Right atrium auricular region (tissue), 2 donors: Measurements from ENCODE around the gene MYH15. TPM values are rescaled to one million over a fixed set of nuclear protein-coding genes. Genes with fewer than 3 reads are reported as not detected.

Experiments used
- DNase-seq: peaks from one replicate; pipeline ENCODE4 v3.0.0-alpha.2; 2019; ENCODE audit warnings: low spot score
- H3K27ac ChIP-seq, 2 donors: fragments of 200-600 bp; sonication (generic); 1 replicate in 1 of 2; 2 replicates in 1 of 2; pipeline ENCODE4 v1.5.1; 2016 to 2019
- H3K27me3 ChIP-seq, 2 donors: fragments of 200-600 bp; sonication (generic); one replicate each; pipeline versions ENCODE4 v1.5.1 to v1.6.0; 2017 to 2019
- H3K36me3 ChIP-seq: fragments of 200-600 bp; sonication (generic); one replicate; pipeline ENCODE4 v1.5.1; 2016
- H3K4me1 ChIP-seq, 2 donors: fragments of 200-600 bp; sonication (generic); one replicate each; pipeline versions ENCODE4 v1.5.1 to v1.6.0; 2017 to 2019
- H3K4me3 ChIP-seq, 2 donors: fragments of 200-600 bp; sonication (generic); 1 replicate in 1 of 2; 2 replicates in 1 of 2; pipeline ENCODE4 v1.5.1; 2017 to 2019; ENCODE audit warnings: mild to moderate bottlenecking in 1 of 2, moderate library complexity in 1 of 2
- H3K9me3 ChIP-seq, 2 donors: fragments of 200-600 bp; sonication (generic); one replicate each; pipeline ENCODE4 v1.5.1; 2019
- total RNA-seq, 2 donors: library from RNA; depleted of rRNA; stranded (reverse); fragments of >200 nt; gene quantifications; one replicate each; pipeline ENCODE4 v1.1.0, GENCODE V29; 2016
- TF ChIP-seq, protein P1 (sequence below), 2 donors: fragments of 200-600 bp; sonication (generic); IDR thresholded peaks; one replicate each; pipeline ENCODE4 v1.5.1; 2019; ENCODE audit warnings: antibody characterized with exemption in 2 of 2

The MYH15 gene
- total RNA-seq, 2 donors from 2014 or later, result 0.08 to 0.48 TPM

DNA sequence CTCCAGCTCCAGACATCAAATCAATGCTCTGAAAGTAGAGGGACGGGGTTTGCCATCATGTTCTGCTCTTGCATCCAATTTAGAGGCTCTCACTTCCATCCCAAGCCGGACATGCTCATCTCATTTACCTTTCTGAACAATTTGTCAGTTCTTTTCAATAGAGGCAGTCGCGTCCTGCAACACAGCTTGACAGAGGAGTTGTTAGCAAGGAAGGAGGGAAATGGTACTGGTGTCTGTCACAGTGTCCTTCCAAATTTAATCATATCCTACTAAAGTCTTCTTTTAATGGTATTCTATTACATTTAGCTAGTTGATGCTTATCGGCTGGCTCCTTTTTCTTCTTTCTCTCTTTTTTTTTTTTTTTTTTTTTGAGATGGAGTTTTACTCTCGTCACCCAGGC lies 168.5 kb downstream of the MYH15 start:
- DNase-seq, result no peak
- Histone ChIP-seq H3K27ac (no peak overlapping the region), H3K4me3 (no peak overlapping the region), H3K4me1 (no peaks in the 10 kb centered on the region), H3K9me3 (no peaks in the 10 kb centered on the region), H3K27me3 (no peaks in the 10 kb centered on the region), H3K36me3 (no peaks in the 10 kb centered on the region)
- TF ChIP-seq, protein P1, sequence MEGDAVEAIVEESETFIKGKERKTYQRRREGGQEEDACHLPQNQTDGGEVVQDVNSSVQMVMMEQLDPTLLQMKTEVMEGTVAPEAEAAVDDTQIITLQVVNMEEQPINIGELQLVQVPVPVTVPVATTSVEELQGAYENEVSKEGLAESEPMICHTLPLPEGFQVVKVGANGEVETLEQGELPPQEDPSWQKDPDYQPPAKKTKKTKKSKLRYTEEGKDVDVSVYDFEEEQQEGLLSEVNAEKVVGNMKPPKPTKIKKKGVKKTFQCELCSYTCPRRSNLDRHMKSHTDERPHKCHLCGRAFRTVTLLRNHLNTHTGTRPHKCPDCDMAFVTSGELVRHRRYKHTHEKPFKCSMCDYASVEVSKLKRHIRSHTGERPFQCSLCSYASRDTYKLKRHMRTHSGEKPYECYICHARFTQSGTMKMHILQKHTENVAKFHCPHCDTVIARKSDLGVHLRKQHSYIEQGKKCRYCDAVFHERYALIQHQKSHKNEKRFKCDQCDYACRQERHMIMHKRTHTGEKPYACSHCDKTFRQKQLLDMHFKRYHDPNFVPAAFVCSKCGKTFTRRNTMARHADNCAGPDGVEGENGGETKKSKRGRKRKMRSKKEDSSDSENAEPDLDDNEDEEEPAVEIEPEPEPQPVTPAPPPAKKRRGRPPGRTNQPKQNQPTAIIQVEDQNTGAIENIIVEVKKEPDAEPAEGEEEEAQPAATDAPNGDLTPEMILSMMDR (IDR thresholded peaks at IDR 0.05), result no peak

DNA sequence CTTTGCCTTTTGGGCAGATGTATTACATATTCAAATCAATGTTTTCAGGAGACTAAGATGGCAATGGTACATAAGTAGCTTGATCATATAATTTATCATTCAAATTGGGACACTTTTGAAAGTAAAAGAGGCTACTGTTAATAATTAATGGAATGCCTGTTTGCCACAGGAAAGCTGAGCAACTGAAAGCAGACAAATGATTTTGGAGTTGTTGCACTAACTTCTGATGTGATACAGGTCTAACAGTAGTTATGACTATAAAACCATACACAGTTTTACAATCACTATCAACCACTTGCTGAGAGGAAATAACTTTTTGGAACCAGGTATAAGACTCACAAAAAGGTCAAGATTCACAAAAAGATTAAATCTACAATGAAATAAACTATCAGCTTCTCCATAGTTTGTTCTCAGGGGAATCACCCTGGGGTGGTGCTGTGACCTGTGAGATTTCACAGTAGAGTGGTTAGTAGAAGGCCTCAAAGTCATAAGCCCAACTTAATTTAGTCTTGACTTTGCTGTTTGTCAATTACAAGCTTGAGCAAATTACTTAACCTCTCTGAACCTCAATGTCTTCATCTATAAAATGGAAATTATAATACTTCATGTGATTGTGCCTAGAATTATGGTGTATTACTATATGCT lies 171.4 kb downstream of the MYH15 start:
- no peaks in the 10 kb centered on the region for H3K9me3 ChIP-seq
- no peaks in the 10 kb centered on the region for H3K27me3 ChIP-seq
- H3K27ac ChIP-seq, result no peak overlapping the region
- TF ChIP-seq, protein P1 (IDR thresholded peaks at IDR 0.05), result no peak
- no peak for DNase-seq
- no peaks in the 10 kb centered on the region for H3K4me1 ChIP-seq
- no peak overlapping the region for H3K4me3 ChIP-seq
- no peaks in the 10 kb centered on the region for H3K36me3 ChIP-seq

DNA sequence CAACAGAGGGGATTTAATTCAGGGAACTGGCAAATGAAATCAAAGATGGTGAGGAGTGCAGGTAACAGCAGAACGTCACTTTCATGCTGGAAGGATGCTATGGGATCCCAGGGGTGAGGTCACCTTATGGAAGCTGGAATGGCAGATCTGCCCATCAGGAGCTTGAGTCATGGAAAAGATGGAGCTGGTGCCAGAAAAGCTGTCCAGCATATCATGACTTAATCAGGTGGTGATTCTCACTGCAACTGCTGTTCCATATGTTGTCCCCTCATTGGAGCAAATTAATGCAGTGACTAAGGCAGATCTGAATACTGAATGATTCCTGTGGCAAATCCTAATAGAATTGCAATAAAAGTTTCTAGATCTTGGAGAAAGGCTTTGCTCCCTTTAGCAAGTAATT lies 175.7 kb downstream of the MYH15 start:
- TF ChIP-seq, protein P1 (IDR thresholded peaks at IDR 0.05), result no peak
- H3K27ac ChIP-seq, result no peak overlapping the region
- no peak overlapping the region for H3K4me3 ChIP-seq
- no peak for DNase-seq
- no peaks in the 10 kb centered on the region for H3K9me3 ChIP-seq
- H3K27me3 ChIP-seq, result no peaks in the 10 kb centered on the region
- H3K4me1 ChIP-seq, result no peaks in the 10 kb centered on the region
- no peaks in the 10 kb centered on the region for H3K36me3 ChIP-seq

DNA sequence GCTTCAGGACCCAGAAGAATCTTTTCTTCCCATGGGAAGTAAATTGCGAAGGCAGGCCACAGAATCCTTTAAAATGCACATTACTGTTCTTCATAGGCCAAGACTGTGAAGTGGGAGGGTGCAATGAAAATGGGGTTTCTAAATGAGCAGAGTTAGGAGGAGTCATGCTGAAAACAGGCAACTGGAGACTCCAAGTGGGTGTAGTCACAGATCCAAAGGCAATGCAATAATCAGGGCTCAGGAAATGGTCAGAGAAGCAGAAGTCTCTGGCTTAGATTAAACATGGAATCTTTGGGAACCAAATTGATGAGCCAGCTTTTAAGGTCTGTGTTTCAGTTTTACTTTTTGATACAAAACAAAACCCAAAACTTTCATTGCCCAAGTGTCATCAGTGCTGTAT lies 176.4 kb downstream of the MYH15 start:
- H3K9me3 ChIP-seq, result no peaks in the 10 kb centered on the region
- no peak overlapping the region for H3K4me3 ChIP-seq
- TF ChIP-seq, protein P1 (IDR thresholded peaks at IDR 0.05), result no peak
- no peaks in the 10 kb centered on the region for H3K27me3 ChIP-seq
- H3K36me3 ChIP-seq, result no peaks in the 10 kb centered on the region
- no peak for DNase-seq
- no peaks in the 10 kb centered on the region for H3K4me1 ChIP-seq
- no peak overlapping the region for H3K27ac ChIP-seq

DNA sequence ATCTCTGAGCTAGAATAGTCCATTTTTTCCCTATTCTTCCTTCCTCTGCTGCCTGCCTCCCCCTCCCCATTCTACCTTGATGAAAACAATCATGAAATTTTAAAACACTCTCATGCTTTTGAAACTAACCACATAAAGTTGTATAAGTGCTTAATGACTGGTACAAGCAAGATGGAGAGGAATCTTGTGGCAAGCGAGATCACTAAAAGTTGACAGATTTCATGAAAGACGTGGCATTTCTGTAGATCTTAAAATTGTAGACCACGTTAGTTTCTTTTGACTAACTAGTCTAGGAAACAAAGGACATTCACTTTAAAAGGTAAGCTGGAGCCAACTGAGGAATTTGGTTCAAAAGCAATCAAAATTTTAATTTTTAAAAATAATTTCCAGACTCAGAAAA lies 178.6 kb downstream of the MYH15 start:
- TF ChIP-seq, protein P1 (IDR thresholded peaks at IDR 0.05), result no peak
- no peak overlapping the region for H3K4me3 ChIP-seq
- H3K27me3 ChIP-seq, result no peaks in the 10 kb centered on the region
- H3K9me3 ChIP-seq, result no peaks in the 10 kb centered on the region
- no peaks in the 10 kb centered on the region for H3K36me3 ChIP-seq
- DNase-seq, result no peak
- no peak overlapping the region for H3K27ac ChIP-seq
- no peaks in the 10 kb centered on the region for H3K4me1 ChIP-seq

Other genes starting within 250 kb of the MYH15 start
- gene HHLA2, start 214.0 kb downstream of the MYH15 start, total RNA-seq, result not detected
- gene CIP2A, start 78.8 kb upstream of the MYH15 start, total RNA-seq, result 1 to 10 TPM in 1 of 2 donors, under 1 TPM in 1; 0.83 to 2.9 TPM
- gene DZIP3, start 79.1 kb upstream of the MYH15 start, total RNA-seq, result 10 to 100 TPM in 1 of 2 donors, 1 to 10 TPM in 1; 7.6 to 16.1 TPM
- gene RETNLB, start 246.8 kb upstream of the MYH15 start, total RNA-seq, result not detected